NCI-H748 (cell line): Measurements from ENCODE around the gene MVB12B.

Experiments
- DNase-seq: peaks from one replicate; lab custom pipeline; 2025; ENCODE audit not compliant: unreplicated experiment; lab: John Stamatoyannopoulos, UW

Gene MVB12B

DNA sequence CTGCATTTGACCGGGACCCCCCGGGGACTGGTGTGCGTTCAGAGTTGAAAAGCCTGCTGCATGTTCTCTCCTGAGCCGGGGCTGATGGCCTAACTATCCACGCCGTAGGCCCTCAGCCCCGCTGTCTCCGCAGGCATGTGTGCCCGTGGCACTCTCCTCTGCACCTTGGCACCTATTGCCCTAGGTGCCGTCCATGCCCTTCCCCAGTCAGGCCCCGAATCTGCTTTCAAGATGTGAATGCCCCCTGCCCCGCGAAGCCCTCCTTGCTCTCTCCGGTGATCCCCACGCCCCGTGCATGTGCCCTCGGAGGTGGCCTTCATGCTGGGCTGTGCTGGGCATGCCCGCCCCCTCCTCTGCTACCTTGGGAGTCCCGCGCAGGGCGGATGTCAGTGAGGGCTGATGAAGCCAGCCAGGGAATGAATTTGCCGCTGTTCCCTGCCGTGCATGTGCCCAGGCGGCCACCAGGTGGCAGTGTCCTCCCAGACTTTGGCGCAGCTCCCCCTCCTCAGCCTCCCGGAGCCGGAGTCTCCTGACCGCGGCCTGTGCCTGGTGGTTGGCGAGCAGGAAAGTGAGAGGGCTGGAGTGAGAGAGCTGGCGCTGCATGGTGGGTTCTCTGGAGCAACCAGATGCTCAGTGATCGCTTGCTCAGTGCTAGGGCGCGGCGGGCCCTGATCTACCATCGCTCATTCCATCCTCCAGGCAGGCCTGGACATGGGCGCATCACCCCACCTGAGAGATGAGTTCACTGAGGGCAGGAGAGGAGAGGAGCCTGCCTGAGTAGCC is 174.2 kb downstream of the MVB12B start:
- DNase-seq: peak; percentile 83

DNA sequence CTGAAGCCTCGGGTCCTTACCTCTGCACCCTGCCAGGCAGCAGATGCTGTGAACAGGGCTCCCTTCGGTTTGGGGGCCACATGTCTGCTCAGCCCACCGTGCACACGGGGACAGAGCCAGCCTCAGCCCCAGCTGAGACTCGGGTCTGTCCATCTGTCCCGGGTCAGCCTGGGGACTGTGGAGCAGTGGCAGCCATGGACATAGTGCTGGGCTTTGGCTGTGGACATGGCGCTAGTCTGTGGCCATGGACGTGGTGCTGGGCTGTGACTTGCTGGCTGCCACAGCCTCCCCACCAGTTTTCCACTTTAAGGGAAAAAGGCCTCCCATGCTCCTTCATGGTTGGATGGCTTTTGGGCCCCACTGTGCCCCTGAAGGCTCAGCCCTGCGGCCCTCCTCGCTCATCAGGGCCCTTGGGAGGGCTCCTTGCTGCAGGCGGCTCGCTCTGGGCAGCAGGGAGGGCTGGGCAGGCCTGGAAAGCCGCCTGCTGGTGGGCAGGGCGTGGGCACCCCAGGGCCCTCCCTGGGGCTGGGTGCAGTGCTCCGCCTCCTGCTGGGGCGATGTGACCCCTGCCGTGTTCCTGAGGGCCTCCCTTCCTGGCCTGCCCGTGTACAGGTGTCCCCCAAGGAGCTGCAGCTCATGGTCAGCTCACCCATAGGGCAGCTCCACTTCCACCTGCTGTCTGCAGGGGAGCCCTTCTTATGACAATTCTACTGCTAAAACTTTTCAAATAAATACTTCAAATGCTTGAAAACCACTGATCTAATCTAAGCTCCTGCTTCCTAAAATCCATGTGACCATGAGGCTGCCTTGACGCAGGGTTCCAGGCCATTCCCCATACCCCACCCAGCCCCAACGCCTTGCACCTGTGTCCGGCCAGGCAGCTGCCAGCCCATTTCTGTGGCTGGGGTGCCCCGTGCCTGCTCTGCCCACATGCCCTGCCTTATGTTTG is 175.0 kb downstream of the MVB12B start:
- no peak for DNase-seq

DNA sequence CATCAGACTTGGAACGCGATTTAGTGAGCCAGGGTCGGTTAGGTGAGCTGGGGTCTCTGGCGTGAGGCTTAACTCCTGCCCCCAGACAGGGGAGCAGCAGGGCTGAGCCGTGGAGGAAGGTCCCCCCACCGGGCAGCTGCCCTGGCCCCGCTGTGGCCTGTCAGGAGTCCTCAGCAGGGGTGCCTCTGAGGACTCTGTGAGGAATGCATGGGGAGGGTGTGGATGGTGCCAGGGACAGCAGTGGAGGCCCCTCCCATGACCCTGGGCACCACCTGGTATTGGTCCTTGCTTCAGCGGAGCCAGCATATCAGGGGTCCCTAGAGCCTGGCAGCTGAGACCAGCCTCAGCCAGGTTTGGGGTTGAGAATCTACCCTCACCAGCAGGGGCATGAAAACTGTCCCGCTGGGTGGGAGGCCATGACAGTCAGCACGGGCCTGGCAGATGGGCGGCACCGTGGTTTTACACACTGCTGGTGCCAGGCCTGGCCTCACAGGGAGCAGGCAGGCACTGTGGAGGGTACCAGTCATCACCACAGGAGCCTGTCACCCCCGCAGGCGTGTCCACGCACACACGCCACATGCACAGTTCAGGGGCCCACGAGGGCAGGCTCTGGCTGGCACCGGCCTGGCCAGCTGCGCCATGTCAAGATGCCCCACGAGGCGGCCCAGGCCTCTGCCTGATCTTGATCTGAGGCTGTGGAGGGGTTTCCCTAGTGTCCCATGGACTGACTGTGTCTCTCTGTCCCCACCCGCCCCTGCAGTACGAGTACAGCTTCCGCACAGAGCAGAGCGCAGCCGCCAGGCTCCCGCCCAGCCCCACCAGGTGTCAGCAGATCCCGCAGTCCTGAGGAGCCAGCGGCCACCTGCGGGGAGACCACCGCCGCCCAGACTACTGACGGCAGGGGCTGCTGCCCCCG is 176.0 kb downstream of the MVB12B start:
- DNase-seq: peak; percentile 13

DNA sequence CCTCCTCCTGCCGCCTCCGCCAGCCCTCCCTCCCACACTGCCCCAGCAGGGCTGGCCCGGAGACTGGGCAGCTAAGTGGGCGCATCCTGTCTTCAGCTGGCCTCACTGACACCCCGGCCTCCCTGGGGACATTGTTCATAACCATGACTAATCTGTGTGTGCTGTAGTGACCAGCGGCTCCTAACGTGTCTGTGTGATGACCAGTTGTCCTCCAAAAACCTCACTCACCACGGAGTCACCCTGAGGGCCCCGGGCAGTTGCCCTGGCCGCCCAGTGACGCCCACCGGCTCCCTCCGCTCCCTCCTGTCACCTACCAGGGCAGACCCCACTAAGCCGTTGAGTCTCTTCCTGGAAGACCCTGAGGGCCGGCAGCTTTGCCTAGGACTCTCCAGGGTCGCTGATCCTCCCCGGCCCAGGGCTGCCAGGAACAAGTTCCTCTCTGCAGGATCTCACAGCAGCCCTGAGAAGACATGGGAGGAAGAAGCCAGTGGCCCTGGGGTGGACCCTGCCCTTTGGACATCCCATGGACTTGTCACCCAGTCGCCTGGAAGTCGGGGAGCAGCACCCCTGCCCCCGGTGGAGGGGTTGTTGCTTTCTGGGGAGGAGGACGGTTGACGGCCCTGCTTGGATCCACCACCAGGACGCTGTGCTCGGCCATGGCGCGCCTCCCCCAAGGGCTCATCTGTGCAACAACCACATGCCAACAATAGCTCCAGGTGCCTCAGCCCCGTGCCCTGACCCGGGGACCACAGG is 176.9 kb downstream of the MVB12B start:
- no peak for DNase-seq

DNA sequence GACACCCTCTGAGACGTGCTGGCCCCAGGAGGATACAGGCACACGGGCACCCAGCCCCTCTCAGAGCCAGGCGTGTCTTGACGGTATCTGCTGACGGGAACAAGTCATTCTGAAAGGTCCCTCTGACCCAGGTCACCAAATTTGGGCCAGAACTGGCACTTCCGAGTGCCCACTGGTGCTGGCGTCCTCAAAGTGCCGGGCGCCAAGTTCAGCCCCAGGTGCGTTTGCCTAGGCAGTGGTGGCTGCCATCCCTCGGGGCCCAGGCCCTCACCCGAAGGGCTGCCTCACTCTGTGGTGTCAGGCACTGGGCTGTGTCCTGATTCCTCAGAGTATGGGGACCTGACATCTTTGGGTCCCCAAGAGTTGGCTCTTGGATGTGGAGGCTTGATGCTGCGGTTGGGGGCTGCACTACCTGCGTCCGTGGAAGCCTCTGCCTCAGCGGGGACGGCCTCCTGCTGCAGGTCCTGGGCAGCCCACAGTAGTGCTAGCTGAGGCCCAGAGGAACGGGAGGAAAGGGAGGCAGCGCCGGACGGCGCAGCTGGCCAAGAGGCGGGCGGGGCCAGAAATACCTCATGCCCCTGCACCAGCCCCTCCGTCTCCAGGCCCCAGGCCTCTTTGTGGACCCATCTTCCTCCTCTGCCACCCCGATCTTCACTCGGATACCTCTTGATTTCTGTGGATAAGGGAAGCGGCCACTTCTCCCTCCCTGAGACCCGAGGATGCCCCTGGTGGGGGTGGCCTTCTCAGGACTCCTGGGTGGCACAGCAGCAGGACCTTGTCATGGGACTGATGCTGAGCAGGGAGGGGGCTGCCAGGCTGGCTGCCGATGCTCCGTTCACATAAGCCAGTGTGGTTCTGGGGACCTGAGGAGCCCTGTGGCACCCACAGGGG is 177.7 kb downstream of the MVB12B start:
- no peak for DNase-seq

DNA sequence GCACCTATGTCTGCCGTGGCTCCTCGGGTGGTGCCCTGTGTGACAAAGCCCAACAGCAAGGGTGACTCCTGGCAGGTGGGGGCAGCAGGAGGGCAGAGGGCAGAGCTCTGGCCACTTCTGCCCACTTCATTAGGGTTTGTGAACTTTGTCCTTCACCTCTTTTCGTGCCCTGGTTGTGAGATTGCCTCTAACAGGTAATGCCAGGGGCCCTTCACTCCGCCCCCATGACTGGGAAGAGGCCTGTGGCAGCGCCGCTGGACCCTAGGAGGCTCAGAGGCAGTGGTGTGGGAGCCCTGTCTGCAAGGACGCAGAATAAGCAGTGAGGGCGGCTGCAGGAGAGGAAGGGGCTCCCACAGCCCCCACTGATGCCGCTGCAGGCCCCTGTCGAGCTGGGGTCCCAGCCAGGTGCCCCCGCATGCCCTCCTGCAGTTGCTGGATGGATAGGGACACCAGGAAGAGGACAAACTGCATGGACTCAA is 178.4 kb downstream of the MVB12B start:
- DNase-seq: no peak

DNA sequence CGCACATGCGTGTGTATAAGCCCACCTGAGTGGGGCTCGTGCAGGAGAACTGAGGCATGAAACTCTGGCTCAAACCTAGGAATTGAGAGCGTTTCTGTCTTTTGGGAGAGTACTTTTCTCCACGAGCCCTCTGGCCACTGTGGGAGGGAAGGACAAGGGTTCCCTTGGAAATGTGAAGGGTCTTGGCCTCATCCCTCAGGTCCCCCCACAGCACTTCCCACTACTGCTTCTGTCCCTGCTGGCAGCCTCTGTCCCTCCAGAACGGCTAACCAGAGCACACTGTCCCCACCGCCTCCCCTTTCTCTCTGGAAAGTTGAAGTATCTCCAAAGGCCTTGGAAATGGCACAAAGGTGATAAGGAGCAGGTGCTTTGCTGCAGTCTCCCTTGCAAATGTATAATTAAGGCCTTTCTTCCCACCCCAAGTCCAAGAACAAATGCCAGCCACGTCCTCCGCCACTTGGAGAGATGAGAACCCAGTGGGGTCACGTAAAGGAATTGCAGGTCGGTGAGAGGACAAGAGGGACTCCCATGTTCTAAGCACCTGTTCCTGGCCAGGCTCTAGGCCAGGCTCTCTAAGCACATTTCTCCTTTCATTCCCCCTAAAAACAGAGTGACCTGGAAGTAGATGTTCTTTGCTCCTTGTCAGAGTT is 179.2 kb downstream of the MVB12B start:
- DNase-seq: no peak

DNA sequence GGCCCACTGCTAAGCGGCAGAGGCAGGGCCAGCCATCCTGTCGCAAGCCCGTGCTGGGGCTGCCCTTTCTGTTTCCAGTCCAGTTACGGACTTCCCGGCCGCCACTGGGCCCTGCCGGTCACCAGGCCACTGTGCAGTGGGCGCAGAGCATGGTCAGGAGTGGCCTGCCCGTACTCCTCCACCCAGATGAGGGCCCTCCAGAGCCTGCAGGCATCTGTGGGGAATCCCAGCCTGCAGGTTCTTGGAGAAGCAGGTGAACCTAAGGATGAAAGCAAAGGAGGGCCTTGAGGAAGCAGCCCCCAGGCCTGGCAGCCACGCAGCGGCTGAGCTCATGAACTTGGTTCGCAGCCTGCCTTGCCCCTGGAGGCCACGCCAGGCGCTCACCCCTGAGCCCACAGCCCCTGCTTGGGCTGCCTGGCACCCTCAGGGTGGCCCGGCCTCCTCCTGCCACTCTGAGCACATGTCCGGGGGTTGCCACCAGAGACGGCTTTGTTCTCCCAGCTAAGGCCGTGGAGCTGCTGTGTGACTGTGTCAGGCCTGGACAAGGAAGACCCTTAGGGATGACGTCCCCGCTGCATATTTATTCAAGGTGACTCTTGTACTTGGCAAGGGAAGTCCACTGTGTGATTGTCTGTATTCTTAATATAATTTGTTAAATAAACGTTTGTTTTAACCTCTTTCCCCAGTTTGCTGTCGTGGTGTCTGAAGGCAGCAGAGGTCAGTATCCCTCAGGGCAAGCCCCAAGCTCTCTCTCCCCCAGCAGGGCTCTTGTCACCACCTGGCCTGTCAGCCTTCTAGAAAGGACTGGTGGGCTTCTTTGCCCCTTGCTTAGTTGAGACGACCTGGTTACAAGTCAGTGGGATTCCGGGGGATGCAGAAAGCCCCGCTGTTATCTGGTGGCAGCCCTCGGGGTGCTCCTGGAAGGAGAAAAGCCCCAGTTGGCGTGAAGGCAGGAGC is 180.0 kb downstream of the MVB12B start:
- no peak for DNase-seq

DNA sequence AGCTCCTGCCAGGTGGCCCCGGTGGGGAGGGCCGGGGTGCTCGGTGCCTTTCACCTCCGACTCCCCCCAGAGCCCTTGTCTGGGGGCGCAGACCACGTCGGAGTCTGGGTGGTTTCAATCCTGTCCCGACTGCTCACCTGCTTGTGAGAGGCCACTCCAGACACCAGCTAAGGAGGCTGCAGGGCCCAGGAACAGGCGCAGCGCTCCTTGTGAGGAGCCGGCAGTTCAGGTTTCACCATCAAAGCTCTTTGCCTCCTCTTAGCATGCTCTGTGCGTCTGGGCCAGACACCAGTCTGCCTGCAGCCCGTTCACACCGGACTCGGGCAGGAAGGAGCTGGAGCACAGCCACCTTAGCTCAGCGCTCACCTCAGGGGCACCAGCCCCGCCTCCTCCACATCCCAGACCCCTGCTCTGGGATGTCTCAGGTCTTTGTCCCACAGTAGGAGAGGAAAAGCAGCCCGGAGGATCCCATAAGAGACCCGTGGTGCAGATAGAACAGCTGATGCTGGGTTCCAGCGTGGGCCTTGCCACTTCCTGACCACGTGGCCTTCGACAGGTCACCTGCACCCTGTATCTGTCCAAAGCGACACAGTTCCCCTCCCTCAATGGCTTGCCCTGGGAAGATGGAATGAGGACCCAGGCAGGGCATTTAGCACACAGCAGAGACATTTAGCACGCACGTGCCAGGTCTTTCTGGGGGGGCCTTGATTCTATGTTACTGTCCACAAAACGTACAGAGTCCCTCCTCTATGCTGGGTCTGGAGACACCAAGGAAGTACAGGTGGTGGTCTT is 180.9 kb downstream of the MVB12B start:
- DNase-seq: no peak

DNA sequence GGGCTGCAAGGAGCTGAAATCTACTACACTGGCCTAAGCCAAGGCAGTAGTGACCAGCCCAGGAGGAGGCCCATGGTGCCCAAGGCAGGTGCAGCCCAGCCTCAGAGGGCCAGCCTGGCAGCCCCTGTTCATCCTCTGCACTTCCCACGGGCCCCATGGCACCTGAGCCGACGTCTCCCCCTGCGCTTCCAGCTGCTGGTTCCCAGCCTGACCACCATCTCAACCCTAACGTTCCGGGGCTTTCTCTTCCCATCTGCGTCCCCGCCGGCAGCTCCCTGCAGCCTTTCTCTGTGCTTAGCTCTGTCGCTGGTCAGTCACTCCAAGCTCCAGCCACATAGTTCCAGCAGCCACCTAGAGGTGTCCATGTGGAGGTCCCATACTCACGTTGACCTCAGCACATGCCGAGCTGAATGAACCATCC is 181.6 kb downstream of the MVB12B start:
- no peak for DNase-seq

DNA sequence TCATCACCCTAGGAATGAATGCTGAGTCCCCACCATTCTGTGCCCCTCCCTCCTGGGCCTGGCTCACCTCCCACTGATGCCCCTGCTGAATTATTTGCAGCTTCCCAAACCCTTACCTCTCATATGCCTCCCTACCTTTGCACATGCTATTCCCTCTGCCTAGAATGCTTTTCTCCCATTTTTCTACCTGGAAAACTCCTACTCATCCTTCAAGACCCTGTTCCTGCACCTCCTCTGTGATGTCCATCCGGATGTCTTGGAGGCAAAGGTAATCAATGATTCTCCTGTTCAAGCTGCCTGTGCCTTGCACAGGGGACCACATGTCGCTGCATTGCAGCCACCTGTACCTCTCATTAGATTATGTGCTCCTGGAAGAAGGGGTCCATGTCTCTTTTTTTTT is 182.3 kb downstream of the MVB12B start:
- no peak for DNase-seq

DNA sequence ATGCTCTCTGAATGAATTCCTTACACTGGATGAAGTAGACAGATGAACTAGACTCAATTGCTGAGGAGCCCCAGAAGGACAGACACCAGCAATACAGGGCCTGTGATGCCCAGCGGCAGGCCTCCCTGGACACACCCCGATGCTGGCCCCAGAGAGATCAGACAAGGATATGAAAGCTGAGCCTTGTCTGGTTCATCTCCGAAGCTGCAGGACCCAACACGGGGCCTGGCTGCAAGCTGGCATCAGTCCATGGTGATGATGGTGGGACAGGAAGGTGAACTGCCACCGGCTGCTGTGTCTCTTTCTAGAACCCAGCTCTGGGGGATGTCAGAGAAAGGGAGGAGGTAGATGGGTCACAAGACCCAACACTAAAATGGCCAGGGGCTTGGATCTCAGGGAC is 183.1 kb downstream of the MVB12B start:
- DNase-seq: no peak

DNA sequence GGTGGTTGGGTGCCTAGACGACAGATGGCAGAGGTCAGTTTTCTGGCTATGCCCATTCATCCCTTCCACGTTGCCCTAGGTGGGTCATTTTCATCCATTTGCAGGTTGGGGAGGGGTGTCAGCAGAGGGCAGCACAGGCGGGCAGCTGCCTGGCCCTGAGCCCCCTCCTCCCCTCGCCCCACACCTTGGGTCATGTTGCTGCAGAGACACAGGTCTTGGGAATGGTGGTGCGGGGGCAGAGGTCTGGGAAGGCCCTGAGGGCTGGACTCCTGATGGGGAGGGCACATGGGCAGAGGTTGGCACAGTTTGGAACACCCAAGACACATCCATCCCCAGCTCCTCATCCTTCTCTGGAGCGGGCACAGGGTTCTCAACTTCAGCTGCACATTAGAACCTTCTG is 183.9 kb downstream of the MVB12B start:
- no peak for DNase-seq

DNA sequence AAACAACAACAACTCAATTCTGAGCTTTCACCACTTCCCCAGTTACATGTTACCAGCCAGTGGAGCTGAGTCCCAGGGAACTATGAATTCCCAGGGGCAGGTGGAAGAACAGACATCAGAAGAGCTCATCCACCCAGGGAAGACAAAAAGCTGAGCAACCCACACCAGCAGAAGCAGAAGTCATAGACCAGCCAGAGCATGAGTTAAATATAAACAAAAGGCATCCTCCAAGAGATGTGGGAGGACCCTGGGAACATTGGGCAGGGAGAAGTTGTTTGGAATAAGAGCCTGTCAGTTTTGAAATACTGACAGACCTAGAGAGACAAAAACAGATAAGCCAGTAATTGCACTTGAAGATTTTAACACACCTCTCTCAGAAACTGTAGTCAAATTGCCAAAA is 184.8 kb downstream of the MVB12B start:
- DNase-seq: no peak

DNA sequence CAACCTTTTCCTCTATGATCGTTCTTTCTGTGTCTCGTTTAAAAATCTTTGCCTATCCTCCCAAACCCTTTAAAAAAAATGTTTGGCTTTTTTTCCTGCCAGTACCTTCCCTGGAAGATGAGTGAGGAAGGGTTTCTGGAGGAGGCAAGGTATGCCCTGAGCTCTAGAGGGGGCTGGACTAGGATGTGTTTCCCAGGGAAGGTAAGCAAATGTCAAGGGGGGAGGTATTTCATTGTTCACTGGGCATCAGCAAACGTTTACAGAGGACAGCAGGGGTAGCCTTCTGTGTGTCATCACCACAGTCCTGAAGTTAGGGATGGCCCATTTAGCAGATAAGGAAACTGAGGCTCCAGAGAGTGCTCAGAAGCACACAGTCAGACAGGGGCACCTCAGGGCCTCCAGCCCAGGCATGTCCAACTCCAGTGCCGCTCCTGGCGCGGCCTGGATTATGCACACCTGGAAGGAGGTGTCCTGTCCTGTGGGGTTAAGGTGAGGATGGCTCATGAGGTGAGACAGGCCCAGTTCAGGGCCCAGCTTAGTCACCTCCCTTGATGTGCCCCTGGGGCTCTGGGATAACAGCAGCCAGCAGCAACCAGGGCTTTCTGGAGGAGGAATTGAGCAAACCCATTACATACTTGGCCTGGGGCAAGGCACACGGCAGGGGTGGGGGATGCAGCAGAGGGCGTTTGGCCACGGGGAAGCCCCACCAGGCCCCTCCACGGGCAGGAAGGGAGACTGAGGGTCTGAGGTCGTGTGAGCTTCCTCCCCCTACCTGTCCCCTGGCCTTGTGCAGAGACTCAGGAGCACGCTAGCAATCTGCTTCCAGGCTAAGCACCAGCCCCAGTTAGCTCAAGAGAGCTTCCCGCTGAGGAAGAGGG is 186.8 kb downstream of the MVB12B start:
- DNase-seq: no peak
